HEK293 (cell line): ENCODE data around the gene ADCK2.

Source experiments
- CTCF ChIP-seq: fragments of 450-650 bp; formaldehyde crosslinking; IDR thresholded peaks from 2 replicates; pipeline ENCODE4 v1.5.1; 2016; ENCODE audit warnings: missing biosample characterization, missing genetic modification characterization
- ZBTB1 ChIP-seq: fragments of 450-650 bp; formaldehyde crosslinking; IDR thresholded peaks from 2 replicates; pipeline ENCODE4 v1.5.1; 2016; ENCODE audit warnings: missing biosample characterization, missing genetic modification characterization
- ZBTB44 ChIP-seq: fragments of 450-650 bp; IDR thresholded peaks from 2 replicates; pipeline ENCODE4 v1.5.1; 2018; ENCODE audit warnings: missing biosample characterization, mild to moderate bottlenecking, missing genetic modification characterization
- ZNF133 ChIP-seq: fragments of 450-650 bp; formaldehyde crosslinking; IDR thresholded peaks from 2 replicates; pipeline ENCODE4 v1.5.1; 2016; ENCODE audit warnings: missing biosample characterization, missing genetic modification characterization
- ZNF18 ChIP-seq: fragments of 450-650 bp; formaldehyde crosslinking; IDR thresholded peaks from 2 replicates; pipeline ENCODE4 v1.5.1; 2016; ENCODE audit warnings: missing biosample characterization, missing genetic modification characterization
- ZNF514 ChIP-seq: fragments of 450-650 bp; formaldehyde crosslinking; IDR thresholded peaks from 2 replicates; pipeline ENCODE4 v1.5.1; 2016; ENCODE audit warnings: missing biosample characterization, missing genetic modification characterization
- ZNF639 ChIP-seq: fragments of 450-650 bp; formaldehyde crosslinking; IDR thresholded peaks from 2 replicates; pipeline ENCODE4 v1.5.1; 2016; ENCODE audit warnings: missing biosample characterization, missing genetic modification characterization
- ZNF76 ChIP-seq: fragments of 450-650 bp; formaldehyde crosslinking; IDR thresholded peaks from 2 replicates; pipeline ENCODE4; 2016; ENCODE audit warnings: low read depth, missing biosample characterization, missing genetic modification characterization, borderline replicate concordance

- TF ChIP-seq CTCF (tag by site-specific recombination) (no peak), ZBTB1 (no peak), ZNF18 (tag by site-specific recombination) (no peak), ZBTB44 (tag by site-specific recombination) (no peak), ZNF133 (tag by site-specific recombination) (no peak), ZNF76 (tag by site-specific recombination) (no peak), ZNF639 (tag by site-specific recombination) (no peak), ZNF514 (tag by site-specific recombination) (no peak)
These were observed 48.8 kb upstream of the ADCK2 start for GRCh38 chr7:140623980-140624379.
